NB4 (cell line): ENCODE measurements around the gene SPTLC3.

Experiments used
- CTCF ChIP-seq: IDR thresholded peaks from one replicate; pipeline ENCODE4 v1.5.1; 2012; ENCODE audit warnings: low read depth, low read length
- MAX ChIP-seq: IDR thresholded peaks from 2 replicates; pipeline ENCODE4 v1.6.1; 2011; ENCODE audit warnings: low read depth, low read length
- POLR2A ChIP-seq: IDR thresholded peaks from 2 replicates; pipeline ENCODE4 v1.6.1; 2011; ENCODE audit warnings: mild to moderate bottlenecking; ENCODE audit not compliant: insufficient read length; ENCODE audit errors: extremely low read depth

- TF ChIP-seq CTCF (no peak), POLR2A (no peak), MAX (no peak)
These were observed 130.8 kb downstream of the SPTLC3 start for GRCh38 chr20:13139459-13140150.
